ENCODE data around the gene IL17B.

DNA sequence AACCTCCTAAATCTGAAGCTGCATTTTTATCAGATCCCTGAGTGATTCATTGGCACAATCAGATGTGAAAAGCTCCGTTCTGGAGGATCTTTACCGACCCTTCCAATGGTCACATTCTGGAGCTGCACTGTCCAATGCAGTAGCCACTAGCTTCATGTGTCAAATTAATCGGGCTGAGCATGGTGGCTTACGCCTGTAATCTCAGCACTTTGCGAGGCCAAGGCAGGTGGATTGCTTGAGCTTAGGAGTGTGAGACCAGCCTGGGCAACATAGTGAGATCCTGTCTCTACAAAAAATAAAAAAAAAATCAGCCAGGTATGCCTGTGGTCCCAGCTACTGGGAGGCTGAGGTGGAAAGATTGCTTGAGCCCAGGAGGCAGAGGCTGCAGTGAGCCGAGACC is 3.7 kb downstream of the IL17B start:
- TF ChIP-seq POLR2AphosphoS5 (IDR thresholded peaks at IDR 0.05) = no peak
- TF ChIP-seq, protein P1, sequence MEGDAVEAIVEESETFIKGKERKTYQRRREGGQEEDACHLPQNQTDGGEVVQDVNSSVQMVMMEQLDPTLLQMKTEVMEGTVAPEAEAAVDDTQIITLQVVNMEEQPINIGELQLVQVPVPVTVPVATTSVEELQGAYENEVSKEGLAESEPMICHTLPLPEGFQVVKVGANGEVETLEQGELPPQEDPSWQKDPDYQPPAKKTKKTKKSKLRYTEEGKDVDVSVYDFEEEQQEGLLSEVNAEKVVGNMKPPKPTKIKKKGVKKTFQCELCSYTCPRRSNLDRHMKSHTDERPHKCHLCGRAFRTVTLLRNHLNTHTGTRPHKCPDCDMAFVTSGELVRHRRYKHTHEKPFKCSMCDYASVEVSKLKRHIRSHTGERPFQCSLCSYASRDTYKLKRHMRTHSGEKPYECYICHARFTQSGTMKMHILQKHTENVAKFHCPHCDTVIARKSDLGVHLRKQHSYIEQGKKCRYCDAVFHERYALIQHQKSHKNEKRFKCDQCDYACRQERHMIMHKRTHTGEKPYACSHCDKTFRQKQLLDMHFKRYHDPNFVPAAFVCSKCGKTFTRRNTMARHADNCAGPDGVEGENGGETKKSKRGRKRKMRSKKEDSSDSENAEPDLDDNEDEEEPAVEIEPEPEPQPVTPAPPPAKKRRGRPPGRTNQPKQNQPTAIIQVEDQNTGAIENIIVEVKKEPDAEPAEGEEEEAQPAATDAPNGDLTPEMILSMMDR (IDR thresholded peaks at IDR 0.05) = no peak
- no peak for TF ChIP-seq POLR2A (IDR thresholded peaks at IDR 0.05)
